IPS-11a (cell line): ENCODE results near the gene HES6.
A peak's percentile ranks its signal among the peaks of the same experiment; 100 is the strongest.

Experiments
- H3K4me3 ChIP-seq: one replicate; pipeline ENCODE4 v1.5.1; 2013; ENCODE audit warnings: low read depth, low read length, control low read depth

Gene HES6

GRCh38 chr2:238237431-238238135, 2.3 kb downstream of the HES6 start:
- no peak overlapping the region for H3K4me3 ChIP-seq

- H3K4me3 ChIP-seq = no peak overlapping the region
These were observed 3.3 kb downstream of the HES6 start for GRCh38 chr2:238236571-238236970.

GRCh38 chr2:238235856-238236255, 4.0 kb downstream of the HES6 start:
- H3K4me3 ChIP-seq = no peak overlapping the region

- H3K4me3 ChIP-seq = no peak overlapping the region
These were observed 4.5 kb downstream of the HES6 start for GRCh38 chr2:238235331-238235732.

- no peak overlapping the region for H3K4me3 ChIP-seq
These were observed 6.2 kb downstream of the HES6 start for GRCh38 chr2:238233625-238234024.

GRCh38 chr2:238231809-238232208, 8.0 kb downstream of the HES6 start:
- no peak overlapping the region for H3K4me3 ChIP-seq

- H3K4me3 ChIP-seq = peak overlapping the region; percentile 41
These were observed 8.5 kb downstream of the HES6 start for GRCh38 chr2:238231251-238231793.

- H3K4me3 ChIP-seq = no peak overlapping the region
These were observed 9.1 kb downstream of the HES6 start for GRCh38 chr2:238230699-238231098.

- no peak overlapping the region for H3K4me3 ChIP-seq
These were observed 11.1 kb downstream of the HES6 start for GRCh38 chr2:238228700-238229099.

GRCh38 chr2:238227587-238228032, 12.2 kb downstream of the HES6 start:
- no peak overlapping the region for H3K4me3 ChIP-seq

- no peak overlapping the region for H3K4me3 ChIP-seq
These were observed 12.9 kb downstream of the HES6 start for GRCh38 chr2:238226698-238227586.

GRCh38 chr2:238225911-238226697, 13.7 kb downstream of the HES6 start:
- no peak overlapping the region for H3K4me3 ChIP-seq

GRCh38 chr2:238225121-238225520, 14.7 kb downstream of the HES6 start:
- no peak overlapping the region for H3K4me3 ChIP-seq

GRCh38 chr2:238224356-238225035, 15.3 kb downstream of the HES6 start:
- no peak overlapping the region for H3K4me3 ChIP-seq

- H3K4me3 ChIP-seq = no peak overlapping the region
These were observed 18.8 kb downstream of the HES6 start for GRCh38 chr2:238220892-238221521.

GRCh38 chr2:238220274-238220891, 19.5 kb downstream of the HES6 start:
- H3K4me3 ChIP-seq = no peak overlapping the region

GRCh38 chr2:238216651-238217184, 23.1 kb downstream of the HES6 start:
- no peak overlapping the region for H3K4me3 ChIP-seq

- no peak overlapping the region for H3K4me3 ChIP-seq
These were observed 32.8 kb downstream of the HES6 start for GRCh38 chr2:238207006-238207405.

- peak overlapping the region; percentile 20 for H3K4me3 ChIP-seq
These were observed 35.7 kb downstream of the HES6 start for GRCh38 chr2:238203973-238204683.
